Tibial nerve (tissue), 4 donors: Measurements from ENCODE around the gene MEOX1. TPM values are rescaled to one million over a fixed set of nuclear protein-coding genes. Genes with fewer than 3 reads are reported as not detected.
A peak's percentile ranks its signal among the peaks of the same experiment; 100 is the strongest.

ENCODE experiments used
- DNase-seq, 2 donors: peaks; one replicate each; pipeline ENCODE4 v3.0.0-alpha.2; 2019; ENCODE audit warnings: low spot score in 2 of 2
- H3K27ac ChIP-seq, 4 donors: fragments of 200-600 bp; sonication (generic) in 3 of 4; one replicate each; pipeline ENCODE4 v1.5.1; 2017 to 2019; ENCODE audit warnings: mild to moderate bottlenecking in 1 of 4
- H3K27me3 ChIP-seq, 2 donors: fragments of 200-600 bp; sonication (generic) in 1 of 2; one replicate each; pipeline versions ENCODE4 v1.5.1 to v1.6.0; 2017 to 2019
- H3K36me3 ChIP-seq, 3 donors: fragments of 200-600 bp; sonication (generic); one replicate each; pipeline ENCODE4 v1.5.1; 2018 to 2019
- H3K4me1 ChIP-seq, 4 donors: fragments of 200-600 bp; sonication (generic) in 3 of 4; one replicate each; pipeline ENCODE4 v1.5.1; 2017 to 2019
- H3K4me3 ChIP-seq, 4 donors: fragments of 200-600 bp; sonication (generic) in 3 of 4; one replicate each; pipeline ENCODE4 v1.5.1; 2017 to 2019; ENCODE audit warnings: mild to moderate bottlenecking in 1 of 4, moderate library complexity in 1 of 4
- H3K9me3 ChIP-seq, 4 donors: fragments of 200-600 bp; sonication (generic) in 3 of 4; one replicate each; pipeline ENCODE4 v1.5.1; 2017 to 2019
- CTCF ChIP-seq, 5 experiments: fragments of 200-600 bp in 3 of 5; fragments of 450-650 bp in 2 of 5; sonication (generic) in 3 of 5; IDR thresholded peaks; one replicate each; pipeline ENCODE4 v1.5.1; 2016 to 2019; ENCODE audit warnings: antibody characterized with exemption in 5 of 5, mild to moderate bottlenecking in 3 of 5, moderate library complexity in 2 of 5
- EP300 ChIP-seq, 2 donors: sonication (generic); formaldehyde crosslinking; IDR thresholded peaks; one replicate each; pipeline ENCODE4 v1.6.1; 2017; ENCODE audit warnings: antibody characterized with exemption in 2 of 2, mild to moderate bottlenecking in 1 of 2
- POLR2A ChIP-seq, 2 donors: fragments of 450-650 bp; IDR thresholded peaks; one replicate each; pipeline ENCODE4 v1.6.1; 2017; ENCODE audit warnings: antibody characterized with exemption in 2 of 2, mild to moderate bottlenecking in 2 of 2, moderate library complexity in 2 of 2
- WGBS, 2 donors: methylation state at CpG; one replicate each; pipeline ENCODE4 v1.1.5; 2018; 5-methylcytosine and 5-hydroxymethylcytosine counted together
- total RNA-seq, 4 donors: library from RNA; depleted of rRNA; stranded (reverse); fragments of >200 nt; gene quantifications; one replicate each; pipeline ENCODE4 v1.1.0, GENCODE V29; 2016

Gene MEOX1
- total RNA-seq, 4 donors from 2014 or later, result 4.2 to 12.5 (median 5.3) TPM

- Histone ChIP-seq H3K4me3 (peak overlapping the region; percentile 36 to 62 (median 44)), H3K4me1 (peaks cover 0 to 29% (median 0%) of the 10 kb centered on the region in 4 donors), H3K27ac (peak overlapping the region; percentile 73 to 95 (median 76)), H3K9me3 (no peaks in the 10 kb centered on the region), H3K27me3 (peaks cover 0 to 4% of the 10 kb centered on the region in 2 donors), H3K36me3 (no peaks in the 10 kb centered on the region)
- peak; percentile 37 to 57 for DNase-seq
- peak in 1 of 2 donors; percentile 33 for TF ChIP-seq POLR2A (IDR thresholded peaks at IDR 0.05)
- TF ChIP-seq EP300 (IDR thresholded peaks at IDR 0.05), result peak in 1 of 2 donors; percentile 42
- peak in 1 of 5 experiments; percentile 18 for TF ChIP-seq CTCF (IDR thresholded peaks at IDR 0.05)
- 4 to 7% methylated on average over 33 to 45 of the region's 72 CpGs for WGBS, 2 donors
These were observed 15.8 kb downstream of the MEOX1 start for GRCh38 chr17:43645765-43646481.

DNA sequence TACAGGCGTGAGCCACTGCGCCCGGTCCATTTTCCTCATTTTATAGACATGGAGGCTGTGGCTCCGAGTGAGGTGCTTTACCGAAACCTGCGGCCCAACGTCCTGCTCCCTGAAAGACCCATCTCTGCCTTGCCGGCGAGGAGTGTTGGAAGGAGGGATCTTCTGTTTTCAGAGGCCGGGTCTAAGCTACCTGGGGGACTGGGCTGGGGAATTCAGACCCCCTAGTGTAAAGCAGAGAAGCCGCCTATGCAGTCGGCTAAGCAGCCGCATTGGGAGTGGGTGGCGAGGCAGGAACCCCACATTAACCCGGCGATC is 16.3 kb downstream of the MEOX1 start:
- peaks cover 0 to 29% (median 0%) of the 10 kb centered on the region in 4 donors for H3K4me1 ChIP-seq
- H3K4me3 ChIP-seq, result peak overlapping the region in 3 of 4 donors; percentile 36 to 62 (median 44)
- DNase-seq, result no peak
- H3K36me3 ChIP-seq, result no peaks in the 10 kb centered on the region
- WGBS, 2 donors, result 65 to 70% methylated on average over 16 of the region's 16 CpGs
- no peaks in the 10 kb centered on the region for H3K9me3 ChIP-seq
- H3K27ac ChIP-seq, result peak overlapping the region; percentile 73 to 95 (median 76)
- H3K27me3 ChIP-seq, result peaks cover 0 to 4% of the 10 kb centered on the region in 2 donors
- TF ChIP-seq POLR2A (IDR thresholded peaks at IDR 0.05) (no peak), EP300 (IDR thresholded peaks at IDR 0.05) (no peak), CTCF (IDR thresholded peaks at IDR 0.05) (no peak)

DNA sequence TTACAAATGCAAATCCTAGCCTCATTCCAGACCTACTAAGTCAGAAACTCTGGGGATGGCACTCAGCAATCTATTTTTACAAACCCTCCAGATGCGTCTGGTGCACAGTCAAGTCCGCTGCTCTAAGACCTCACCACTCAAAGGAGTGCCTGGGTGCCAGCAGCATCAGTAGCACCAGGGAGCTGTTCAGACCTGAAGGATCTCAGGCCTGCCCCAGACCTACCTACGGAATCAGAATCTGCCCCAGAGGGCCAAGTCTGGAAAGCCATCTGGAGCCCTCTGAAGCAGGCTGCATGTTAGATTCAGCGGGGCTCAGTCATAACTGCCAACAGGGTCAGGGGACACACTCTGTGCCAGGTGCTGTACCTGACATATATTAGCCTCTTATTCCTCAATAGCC is 17.6 kb downstream of the MEOX1 start:
- DNase-seq, result no peak
- H3K4me1 ChIP-seq, result peaks cover 0 to 29% (median 0%) of the 10 kb centered on the region in 4 donors
- no peaks in the 10 kb centered on the region for H3K9me3 ChIP-seq
- peaks cover 0 to 4% of the 10 kb centered on the region in 2 donors for H3K27me3 ChIP-seq
- no peak overlapping the region for H3K4me3 ChIP-seq
- TF ChIP-seq POLR2A (IDR thresholded peaks at IDR 0.05) (no peak), CTCF (IDR thresholded peaks at IDR 0.05) (no peak), EP300 (IDR thresholded peaks at IDR 0.05) (no peak)
- H3K36me3 ChIP-seq, result no peaks in the 10 kb centered on the region
- WGBS, 2 donors, result 86 to 89% methylated on average over 4 of the region's 4 CpGs
- no peak overlapping the region for H3K27ac ChIP-seq

DNA sequence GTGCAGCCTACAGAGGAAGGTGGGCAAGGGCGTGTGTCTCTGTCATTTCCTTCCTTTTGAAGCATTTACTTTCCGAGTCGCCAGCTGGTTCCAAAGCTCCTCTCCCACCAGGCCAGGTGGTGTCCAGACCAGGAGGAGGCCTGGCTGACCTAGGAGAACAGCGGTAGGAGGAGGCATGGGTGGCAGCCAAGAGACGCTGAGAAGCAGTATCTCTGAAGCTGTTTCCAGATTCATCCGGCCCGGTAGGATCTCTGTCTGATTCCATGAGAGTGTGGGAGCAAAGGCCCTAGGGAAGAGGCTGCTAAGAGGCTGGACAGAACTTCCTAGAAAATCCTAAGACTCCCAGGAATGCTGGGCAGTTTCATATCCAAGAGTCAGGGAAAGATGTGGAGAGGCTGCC is 20.3 kb downstream of the MEOX1 start:
- no peak overlapping the region for H3K4me3 ChIP-seq
- WGBS, 2 donors, result 64% methylated on average over 7 of the region's 7 CpGs
- peaks cover 0 to 25% (median 0%) of the 10 kb centered on the region in 4 donors for H3K4me1 ChIP-seq
- H3K27me3 ChIP-seq, result peaks cover 0 to 4% of the 10 kb centered on the region in 2 donors
- H3K9me3 ChIP-seq, result no peaks in the 10 kb centered on the region
- peak overlapping the region in 1 of 4 donors; percentile 24 for H3K27ac ChIP-seq
- no peaks in the 10 kb centered on the region for H3K36me3 ChIP-seq
- no peak for TF ChIP-seq EP300 (IDR thresholded peaks at IDR 0.05)
- no peak for TF ChIP-seq POLR2A (IDR thresholded peaks at IDR 0.05)
- no peak for DNase-seq

DNA sequence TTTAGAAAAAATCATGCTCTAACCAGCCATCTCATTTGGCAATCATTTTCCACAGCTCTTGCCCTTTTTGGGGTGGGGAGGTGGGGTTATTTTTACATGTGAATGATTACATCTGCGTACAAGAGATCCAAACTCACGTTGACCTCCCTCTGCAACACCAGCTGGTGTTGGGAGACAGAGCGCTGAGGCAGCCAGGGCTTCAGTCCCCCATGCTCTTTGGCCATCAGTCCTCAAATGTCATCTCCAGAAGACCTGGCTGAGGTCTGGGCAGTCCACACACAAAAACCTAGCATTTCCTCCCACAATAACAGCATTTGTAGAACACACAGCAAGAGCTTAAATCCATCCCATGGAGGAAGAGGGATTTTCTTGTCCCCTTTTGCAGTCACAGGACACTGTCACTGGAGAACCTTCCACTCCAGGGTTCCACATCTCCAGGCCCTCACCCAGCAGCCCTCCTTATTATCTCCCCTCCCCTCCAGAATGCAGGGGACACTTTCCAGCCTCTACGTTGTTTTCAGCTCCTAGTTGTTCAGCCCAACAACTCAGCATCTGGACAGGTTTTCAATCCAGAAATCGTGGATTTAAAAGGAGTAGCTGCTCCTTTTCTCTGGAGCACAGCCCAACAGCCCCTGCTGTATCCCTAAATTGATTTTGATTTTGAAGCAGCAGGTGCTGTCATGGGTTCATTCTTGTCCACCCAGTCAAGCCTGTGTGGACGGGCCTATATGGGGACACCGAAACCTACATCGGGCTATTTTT is 21.1 kb downstream of the MEOX1 start:
- Histone ChIP-seq H3K36me3 (no peaks in the 10 kb centered on the region), H3K27me3 (peaks cover 0 to 2% of the 10 kb centered on the region in 2 donors), H3K9me3 (no peaks in the 10 kb centered on the region), H3K27ac (peak overlapping the region in 1 of 4 donors; percentile 24), H3K4me3 (no peak overlapping the region), H3K4me1 (peaks cover 0 to 17% (median 0%) of the 10 kb centered on the region in 4 donors)
- DNase-seq, result no peak
- 72% methylated on average over 8 of the region's 8 CpGs for WGBS, 2 donors
- TF ChIP-seq CTCF (IDR thresholded peaks at IDR 0.05) (no peak), POLR2A (IDR thresholded peaks at IDR 0.05) (no peak), EP300 (IDR thresholded peaks at IDR 0.05) (no peak)
